Ishikawa (cell line): Measurements from ENCODE around the gene HSDL1.

Source experiments
- CEBPB ChIP-seq: IDR thresholded peaks from 2 replicates; pipeline ENCODE4 v1.6.1; 2012
- CREB1 ChIP-seq: IDR thresholded peaks from 2 replicates; pipeline ENCODE4 v1.6.1; 2012; ENCODE audit warnings: low read depth
- EGR1 ChIP-seq: IDR thresholded peaks from 2 replicates; pipeline ENCODE4 v1.6.1; 2012
- EP300 ChIP-seq: IDR thresholded peaks from 2 replicates; pipeline ENCODE4 v1.6.1; 2012; ENCODE audit warnings: borderline replicate concordance
- FOXM1 ChIP-seq: IDR thresholded peaks from 2 replicates; pipeline ENCODE4 v1.6.1; 2012; ENCODE audit warnings: low read depth, borderline replicate concordance
- MAX ChIP-seq: IDR thresholded peaks from 2 replicates; pipeline ENCODE4 v1.6.1; 2012
- NFIC ChIP-seq: IDR thresholded peaks from 2 replicates; pipeline ENCODE4 v1.6.1; 2012
- RAD21 ChIP-seq: IDR thresholded peaks from 2 replicates; pipeline ENCODE4 v1.6.1; 2012; ENCODE audit warnings: low read depth
- REST ChIP-seq: IDR thresholded peaks from 2 replicates; pipeline ENCODE4 v1.6.1; 2012; ENCODE audit warnings: low read depth, mild to moderate bottlenecking
- TAF1 ChIP-seq: IDR thresholded peaks from 2 replicates; pipeline ENCODE4 v1.6.1; 2012; ENCODE audit warnings: low read depth, mild to moderate bottlenecking
- TEAD4 ChIP-seq: IDR thresholded peaks from 2 replicates; pipeline ENCODE4 v1.6.1; 2012
- USF1 ChIP-seq: IDR thresholded peaks from 2 replicates; pipeline ENCODE4 v1.6.1; 2012
- YY1 ChIP-seq: IDR thresholded peaks from 2 replicates; pipeline ENCODE4 v1.6.1; 2012; ENCODE audit warnings: low read depth
- ZBTB7A ChIP-seq: IDR thresholded peaks from 2 replicates; pipeline ENCODE4 v1.6.1; 2012; ENCODE audit warnings: low read depth

- no peak for TF ChIP-seq NFIC
- TF ChIP-seq FOXM1 = no peak
- no peak for TF ChIP-seq YY1
- TF ChIP-seq EP300 = no peak
- TF ChIP-seq REST = no peak
- no peak for TF ChIP-seq RAD21
- no peak for TF ChIP-seq TAF1
- no peak for TF ChIP-seq TEAD4
- no peak for TF ChIP-seq CEBPB
- TF ChIP-seq ZBTB7A = no peak
- no peak for TF ChIP-seq MAX
- TF ChIP-seq USF1 = no peak
- no peak for TF ChIP-seq EGR1
- no peak for TF ChIP-seq CREB1
Measured at GRCh38 chr16:84155226-84155625, 10.2 kb upstream of the HSDL1 start.
